HG02642 (cell line): ENCODE data around the gene ECD.

Source experiments
- ATAC-seq: cut with Tn5 transposase; IDR thresholded peaks from one replicate; pipeline ENCODE4 v1.9.1; 2021; ENCODE audit warnings: mild to moderate bottlenecking; ENCODE audit not compliant: unreplicated experiment, poor library complexity

The ECD gene

DNA sequence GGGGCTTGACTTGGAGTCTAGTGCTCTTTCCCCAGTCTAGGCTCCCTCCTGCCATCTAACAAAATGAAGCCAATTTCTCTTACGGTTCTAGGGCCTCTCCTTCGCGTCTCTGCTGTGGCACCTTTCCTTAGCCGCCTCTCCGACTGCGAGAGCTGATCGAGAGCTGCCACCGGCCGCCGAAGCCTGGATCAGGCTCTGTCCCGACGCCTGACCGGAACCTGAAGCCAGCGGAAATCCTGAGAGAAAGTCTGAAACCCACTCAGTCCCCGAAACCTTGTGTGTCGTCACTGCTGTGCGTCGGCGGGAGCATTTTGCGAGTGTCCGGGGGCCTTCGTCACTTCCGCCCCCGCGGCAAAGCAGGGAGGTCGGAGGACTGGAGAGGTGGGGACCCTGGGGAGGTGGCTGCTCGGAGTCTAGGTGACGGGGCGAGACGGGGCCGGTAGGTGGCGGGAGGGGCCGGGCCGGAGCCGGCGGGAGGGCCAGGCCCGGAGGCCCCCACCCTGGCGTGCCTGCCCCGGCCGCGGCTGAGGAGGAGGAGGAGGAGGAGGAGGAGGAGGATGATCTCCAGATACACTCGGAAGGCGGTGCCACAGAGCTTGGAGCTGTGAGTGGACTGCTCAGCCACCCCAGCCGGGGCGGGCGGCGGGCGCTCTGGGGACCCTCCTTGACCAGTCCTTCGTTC lies at the start of gene ECD, which contains the start of gene FAM149B1:
TSS of gene ECD (minus strand) at position 226 of the 682 bp plus-strand sequence. CDS start 4,071 bp downstream, outside the sequence.
TSS of gene FAM149B1 (plus strand) at position 337 of the 682 bp plus-strand sequence. CDS start at position 558, 221 bp downstream.
- ATAC-seq: peak; percentile 95

GRCh38 chr10:73215749-73216148 lies 47.9 kb upstream of the ECD start:
- no peak for ATAC-seq

- no peak for ATAC-seq
These were observed 43.5 kb upstream of the ECD start for GRCh38 chr10:73211106-73211811.

DNA sequence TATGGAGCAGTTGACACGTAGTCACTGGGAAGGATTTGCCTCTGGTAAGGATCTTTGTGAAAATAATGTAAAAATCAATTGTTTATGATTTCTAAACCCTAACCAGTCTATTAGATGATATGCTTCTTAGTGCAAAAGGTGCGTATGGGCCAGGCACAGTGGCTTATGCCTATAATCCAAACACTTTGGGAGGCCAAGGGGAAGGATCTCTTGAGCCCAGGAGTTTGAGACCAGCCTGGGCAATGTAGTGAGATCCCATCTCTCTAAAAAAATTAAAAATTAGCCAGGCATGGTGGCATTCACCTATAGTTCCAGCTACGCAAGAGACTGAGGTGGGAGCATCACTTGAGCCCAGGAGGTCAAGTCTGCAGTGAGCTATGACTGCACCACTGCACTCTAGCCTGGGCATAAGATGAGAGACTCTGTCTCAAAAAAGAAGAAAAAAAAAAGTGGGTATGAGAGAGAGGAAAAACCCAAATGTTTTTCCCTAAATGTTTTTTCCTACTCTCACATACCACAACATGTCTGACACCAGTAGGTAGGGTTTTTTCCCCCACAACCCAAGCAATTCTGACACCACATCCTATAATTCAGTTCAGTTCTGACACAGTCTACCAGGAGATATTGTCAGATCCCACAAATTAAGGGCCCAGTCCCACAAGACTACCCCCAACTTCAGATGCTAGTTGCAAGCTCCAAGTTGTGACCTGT lies 42.7 kb upstream of the ECD start:
- no peak for ATAC-seq

GRCh38 chr10:73209705-73210104 lies 41.9 kb upstream of the ECD start:
- no peak for ATAC-seq

- ATAC-seq: no peak
These were observed 40.1 kb upstream of the ECD start for GRCh38 chr10:73207883-73208282.

DNA sequence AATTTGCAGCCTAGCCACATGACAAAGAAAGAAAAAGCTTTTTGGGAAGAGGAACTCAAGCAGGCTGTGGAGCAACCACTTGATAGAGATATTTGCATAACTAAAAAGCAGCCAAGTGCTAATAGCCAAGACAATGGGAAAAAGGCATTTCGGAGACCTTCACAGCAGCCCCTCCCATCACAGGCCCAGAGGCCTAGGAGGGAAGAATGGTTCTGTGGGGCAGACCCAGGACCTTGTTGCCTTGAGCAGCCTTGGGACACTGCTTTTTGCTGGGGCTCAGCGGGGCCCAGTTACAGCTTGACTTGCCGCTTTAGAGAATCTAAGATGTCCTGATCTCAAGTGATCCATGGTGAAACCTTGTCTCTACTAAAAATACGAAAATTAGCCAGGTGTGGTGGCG lies 38.6 kb upstream of the ECD start:
- ATAC-seq: no peak

- ATAC-seq: no peak
These were observed 38.1 kb upstream of the ECD start for GRCh38 chr10:73205890-73206289.

DNA sequence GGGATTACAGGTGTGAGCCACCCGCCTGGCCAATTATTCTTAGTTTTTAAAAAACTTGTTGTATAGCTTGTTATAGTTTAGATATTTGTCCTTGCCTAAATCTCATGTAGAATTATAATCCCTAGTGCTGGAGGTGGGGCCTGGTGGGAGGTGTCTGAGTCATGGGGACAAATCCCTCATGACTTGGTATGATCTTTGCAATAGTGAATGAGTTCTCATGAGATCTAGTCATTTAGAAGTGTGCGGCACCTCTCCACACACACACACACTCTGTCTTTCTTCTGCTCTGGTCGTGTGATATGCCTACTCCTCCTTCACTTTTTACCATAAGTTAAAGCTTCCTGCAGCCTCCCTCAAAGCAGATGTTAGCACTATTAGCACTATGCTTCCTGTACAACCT lies 37.3 kb upstream of the ECD start:
- ATAC-seq: no peak

DNA sequence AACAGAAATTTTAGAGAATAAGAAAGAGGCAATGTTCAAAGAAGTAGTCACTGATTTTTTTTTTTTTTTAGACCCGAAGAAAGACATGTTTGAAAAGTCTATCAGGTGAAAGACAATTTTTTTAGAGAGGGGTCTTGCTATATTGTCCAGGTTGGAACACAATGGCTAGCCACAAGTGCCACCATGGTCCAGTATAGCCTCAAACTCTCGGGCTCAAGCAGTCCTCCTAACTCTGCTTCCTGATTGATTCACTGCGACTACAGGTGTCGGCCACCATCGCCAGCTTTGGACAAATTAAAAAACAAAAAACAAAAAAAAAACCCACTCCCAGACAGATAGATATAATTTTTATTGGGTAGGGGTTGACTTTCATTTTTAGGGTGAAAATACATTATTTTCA lies 22.4 kb upstream of the ECD start:
- no peak for ATAC-seq

- no peak for ATAC-seq
These were observed 18.5 kb upstream of the ECD start for GRCh38 chr10:73186266-73186665.

DNA sequence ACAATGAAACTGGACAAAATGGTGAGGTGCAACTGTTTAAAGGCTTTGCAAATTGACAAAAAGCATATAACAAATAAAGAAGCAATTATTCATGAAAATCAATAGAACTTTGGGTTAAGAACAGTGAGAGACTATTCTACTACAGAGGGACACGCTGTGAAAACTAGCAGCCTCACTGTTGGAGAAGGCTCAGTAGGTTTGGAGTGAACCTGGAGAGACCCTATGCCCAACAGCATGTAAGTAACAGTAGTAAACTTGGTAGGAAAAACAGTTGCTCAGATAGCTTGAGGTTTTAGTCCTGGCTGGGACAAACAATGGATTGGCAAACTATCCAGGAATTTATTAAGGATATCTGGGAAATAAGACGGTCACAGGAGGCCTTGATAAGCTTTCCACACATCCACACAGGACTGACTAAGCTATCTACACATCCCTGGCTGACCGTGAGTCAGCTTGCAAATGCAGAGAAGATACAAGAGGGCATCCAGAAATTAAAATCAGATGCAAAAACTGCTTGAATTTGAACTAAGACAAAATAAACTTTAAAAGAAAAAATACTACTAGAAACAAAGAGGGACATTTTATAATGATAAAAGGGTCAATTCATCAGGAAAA lies 16.0 kb upstream of the ECD start:
- ATAC-seq: no peak

GRCh38 chr10:73182568-73182967 lies 14.8 kb upstream of the ECD start:
- ATAC-seq: no peak

DNA sequence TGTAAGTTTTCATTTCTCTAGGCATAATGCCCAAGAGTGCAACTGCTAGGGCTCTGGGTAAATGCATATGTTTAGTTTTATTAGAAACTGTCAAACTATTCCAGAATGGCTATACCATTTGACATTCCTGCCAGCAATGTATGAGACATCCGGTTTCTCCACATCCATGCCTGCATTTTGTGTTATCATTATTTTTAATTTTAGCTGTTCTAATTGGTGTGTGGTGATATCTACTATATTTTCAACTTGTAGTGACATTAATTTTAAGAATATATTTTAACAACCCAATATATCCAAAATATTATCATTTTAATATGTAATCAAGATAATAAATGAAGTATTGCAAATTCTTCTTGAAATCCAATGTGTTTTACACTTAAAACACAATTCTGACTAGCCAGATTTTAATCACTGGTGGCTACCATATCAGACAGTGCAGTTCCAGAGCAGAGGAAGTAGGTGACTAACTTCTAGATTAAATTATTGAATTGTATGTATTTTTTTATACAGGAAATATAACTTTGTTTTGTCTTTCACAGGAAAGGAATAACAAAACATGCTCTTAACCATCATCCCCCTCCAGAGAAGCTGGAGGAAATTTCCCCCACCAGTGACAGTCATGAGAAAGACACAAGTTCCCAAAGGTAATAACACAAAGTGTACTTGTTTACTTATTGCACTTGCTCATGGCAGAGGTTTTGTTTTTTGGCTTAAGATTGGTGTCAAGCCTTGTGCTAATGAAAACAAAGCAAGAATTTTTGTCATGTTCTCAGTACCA lies 6.5 kb upstream of the ECD start:
- ATAC-seq: no peak

DNA sequence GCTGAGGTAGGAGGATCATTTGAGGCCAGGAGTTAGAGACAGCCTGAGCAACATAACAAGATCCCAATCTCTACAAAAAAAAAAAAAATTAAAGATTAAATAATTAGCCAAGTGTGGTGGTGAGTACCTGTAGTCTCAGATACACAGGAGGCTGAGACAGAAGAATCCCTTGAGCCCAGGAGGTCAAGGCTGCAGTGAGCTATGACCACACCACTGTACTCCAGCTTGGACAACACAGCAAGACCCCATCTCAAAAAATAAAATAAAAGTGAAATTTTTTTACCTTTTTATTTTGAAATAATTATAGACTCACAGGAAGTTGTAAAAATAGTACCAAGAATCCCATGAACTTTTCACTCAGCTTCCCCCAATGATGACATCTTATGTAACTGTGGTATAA lies 5.1 kb upstream of the ECD start:
- ATAC-seq: no peak

DNA sequence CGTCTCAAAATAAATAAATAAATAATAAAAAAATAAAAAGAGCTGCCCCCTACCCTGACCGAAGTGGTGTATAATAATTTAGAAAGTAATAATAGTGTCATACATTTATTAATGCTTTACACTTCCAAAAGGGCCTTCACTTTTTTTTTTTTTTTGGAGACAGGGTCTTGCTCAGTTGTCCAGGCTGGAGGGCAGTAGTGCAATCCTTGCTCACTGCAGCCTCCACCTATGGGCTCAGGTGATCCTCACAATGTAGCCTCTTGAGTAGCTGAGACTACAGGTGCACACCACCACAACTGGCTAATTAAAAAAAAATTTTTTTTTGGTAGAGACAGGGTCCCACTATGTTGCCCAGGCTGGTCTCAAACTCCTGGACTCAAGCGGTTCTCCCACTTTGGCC lies 1.5 kb upstream of the ECD start:
- ATAC-seq: no peak

GRCh38 chr10:73168465-73168803 lies 626 bp upstream of the ECD start:
- ATAC-seq: peak; percentile 24

GRCh38 chr10:73167458-73167782 lies 388 bp downstream of the ECD start:
- no peak for ATAC-seq

GRCh38 chr10:73166972-73167371 lies 836 bp downstream of the ECD start:
- no peak for ATAC-seq

DNA sequence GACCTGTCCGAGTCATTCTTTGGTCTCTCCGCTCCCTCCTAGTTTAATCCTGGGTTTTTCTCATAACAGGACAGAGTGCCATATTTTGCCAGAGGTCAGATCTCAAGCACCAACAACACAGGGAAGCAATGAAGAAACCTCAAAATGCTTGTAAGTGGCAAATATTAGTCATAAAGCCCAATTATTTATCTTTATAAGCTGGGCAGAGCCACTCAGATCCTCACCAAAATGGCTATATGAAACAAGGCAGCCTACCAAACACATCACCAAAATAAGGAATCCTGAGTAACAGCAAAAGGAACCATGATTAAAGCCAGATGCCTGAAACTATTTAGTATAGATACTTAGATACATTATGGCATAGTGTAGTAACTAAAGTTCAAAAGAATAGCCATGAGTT lies 4.7 kb downstream of the ECD start:
- no peak for ATAC-seq
